HL-60 (cell line): ENCODE measurements around the gene OMA1.

Experiments
- DNase-seq, 2 experiments: peaks; one replicate each; pipeline ENCODE4 v3.0.0-alpha.2; 2010 to 2020; ENCODE audit warnings: low read depth in 1 of 2, low spot score in 1 of 2
- H3K27ac ChIP-seq: fragments of 250-450 bp; sonication (Bioruptor Pico); replicated peaks from 2 replicates; pipeline ENCODE4 v1.5.1; 2020; ENCODE audit warnings: mild to moderate bottlenecking, moderate library complexity
- H3K27me3 ChIP-seq: fragments of 250-450 bp; sonication (Bioruptor Pico); 2 replicates; pipeline ENCODE4 v1.5.1; 2021; ENCODE audit warnings: mild to moderate bottlenecking, moderate library complexity; ENCODE audit not compliant: insufficient read depth, poor library complexity, severe bottlenecking
- H3K4me3 ChIP-seq: replicated peaks from 2 replicates; pipeline ENCODE4 v1.5.1; 2011; ENCODE audit warnings: mild to moderate bottlenecking, control low read depth, low read length; ENCODE audit not compliant: insufficient read depth
- GABPA ChIP-seq: IDR thresholded peaks from 2 replicates; pipeline ENCODE4 v1.6.1; 2012; ENCODE audit warnings: low read depth
- POLR2AphosphoS5 ChIP-seq: IDR thresholded peaks from 2 replicates; pipeline ENCODE4 v1.6.1; 2012; ENCODE audit warnings: low read depth
- SPI1 ChIP-seq: IDR thresholded peaks from 2 replicates; pipeline ENCODE4 v1.6.1; 2012; ENCODE audit warnings: low read depth, mild to moderate bottlenecking, borderline replicate concordance
- TF ChIP-seq, protein P1 (sequence below): IDR thresholded peaks from 2 replicates; pipeline ENCODE4 v1.6.1; 2012; ENCODE audit warnings: low read depth; ENCODE audit not compliant: insufficient replicate concordance
- TF ChIP-seq, protein P2 (sequence below): IDR thresholded peaks from one replicate; pipeline ENCODE4 v1.5.1; 2011; ENCODE audit warnings: low read length, control low read depth, inconsistent platforms; ENCODE audit not compliant: insufficient read depth

Gene OMA1

DNA sequence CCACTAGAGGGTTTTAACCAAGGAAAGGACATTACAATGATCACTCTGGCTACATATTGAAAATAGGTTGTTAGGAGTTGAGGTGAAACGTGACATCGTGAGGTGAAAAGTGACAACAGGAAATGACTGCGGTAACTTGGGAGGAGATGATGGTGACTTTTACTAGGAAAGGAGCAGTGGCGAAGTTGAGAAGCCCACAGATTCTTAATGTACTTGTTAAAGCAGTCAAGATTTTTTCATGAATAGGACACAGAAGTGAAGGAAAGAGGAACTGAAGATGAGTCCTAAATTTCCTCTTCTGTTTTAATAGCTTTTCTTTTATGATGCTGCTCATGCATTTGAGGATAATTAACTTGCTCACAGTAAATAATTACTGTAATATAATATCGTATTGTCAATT is 59.5 kb downstream of the OMA1 start:
- TF ChIP-seq POLR2AphosphoS5: no peak
- TF ChIP-seq SPI1: peak; percentile 66
- DNase-seq: no peak
- no peak overlapping the region for H3K4me3 ChIP-seq
- H3K27me3 ChIP-seq: no peaks in the 10 kb centered on the region
- H3K27ac ChIP-seq: no peak overlapping the region

DNA sequence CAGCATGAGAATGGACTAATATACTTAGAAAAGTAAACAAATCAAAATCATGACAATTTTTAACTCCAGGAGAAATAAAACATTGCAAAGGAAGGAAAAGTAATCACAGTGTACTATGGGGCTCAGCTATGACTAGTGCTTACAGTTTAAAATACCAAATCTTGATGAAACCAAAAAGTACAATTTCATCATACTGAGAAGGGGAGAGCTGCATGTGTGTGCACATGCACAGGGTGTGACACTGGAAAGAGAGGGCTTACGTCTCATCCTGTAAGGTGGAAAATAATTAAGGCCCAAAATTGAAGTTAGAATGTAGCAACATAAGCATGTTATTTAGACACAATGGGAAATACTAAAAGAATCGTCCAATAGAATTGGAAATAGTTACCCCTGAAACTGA is 64.6 kb downstream of the OMA1 start:
- H3K27me3 ChIP-seq: no peaks in the 10 kb centered on the region
- no peak for DNase-seq
- H3K4me3 ChIP-seq: no peak overlapping the region
- TF ChIP-seq, protein P1, sequence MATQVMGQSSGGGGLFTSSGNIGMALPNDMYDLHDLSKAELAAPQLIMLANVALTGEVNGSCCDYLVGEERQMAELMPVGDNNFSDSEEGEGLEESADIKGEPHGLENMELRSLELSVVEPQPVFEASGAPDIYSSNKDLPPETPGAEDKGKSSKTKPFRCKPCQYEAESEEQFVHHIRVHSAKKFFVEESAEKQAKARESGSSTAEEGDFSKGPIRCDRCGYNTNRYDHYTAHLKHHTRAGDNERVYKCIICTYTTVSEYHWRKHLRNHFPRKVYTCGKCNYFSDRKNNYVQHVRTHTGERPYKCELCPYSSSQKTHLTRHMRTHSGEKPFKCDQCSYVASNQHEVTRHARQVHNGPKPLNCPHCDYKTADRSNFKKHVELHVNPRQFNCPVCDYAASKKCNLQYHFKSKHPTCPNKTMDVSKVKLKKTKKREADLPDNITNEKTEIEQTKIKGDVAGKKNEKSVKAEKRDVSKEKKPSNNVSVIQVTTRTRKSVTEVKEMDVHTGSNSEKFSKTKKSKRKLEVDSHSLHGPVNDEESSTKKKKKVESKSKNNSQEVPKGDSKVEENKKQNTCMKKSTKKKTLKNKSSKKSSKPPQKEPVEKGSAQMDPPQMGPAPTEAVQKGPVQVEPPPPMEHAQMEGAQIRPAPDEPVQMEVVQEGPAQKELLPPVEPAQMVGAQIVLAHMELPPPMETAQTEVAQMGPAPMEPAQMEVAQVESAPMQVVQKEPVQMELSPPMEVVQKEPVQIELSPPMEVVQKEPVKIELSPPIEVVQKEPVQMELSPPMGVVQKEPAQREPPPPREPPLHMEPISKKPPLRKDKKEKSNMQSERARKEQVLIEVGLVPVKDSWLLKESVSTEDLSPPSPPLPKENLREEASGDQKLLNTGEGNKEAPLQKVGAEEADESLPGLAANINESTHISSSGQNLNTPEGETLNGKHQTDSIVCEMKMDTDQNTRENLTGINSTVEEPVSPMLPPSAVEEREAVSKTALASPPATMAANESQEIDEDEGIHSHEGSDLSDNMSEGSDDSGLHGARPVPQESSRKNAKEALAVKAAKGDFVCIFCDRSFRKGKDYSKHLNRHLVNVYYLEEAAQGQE: no peak
- TF ChIP-seq SPI1 (no peak), GABPA (no peak), POLR2AphosphoS5 (no peak)
- TF ChIP-seq, protein P2, sequence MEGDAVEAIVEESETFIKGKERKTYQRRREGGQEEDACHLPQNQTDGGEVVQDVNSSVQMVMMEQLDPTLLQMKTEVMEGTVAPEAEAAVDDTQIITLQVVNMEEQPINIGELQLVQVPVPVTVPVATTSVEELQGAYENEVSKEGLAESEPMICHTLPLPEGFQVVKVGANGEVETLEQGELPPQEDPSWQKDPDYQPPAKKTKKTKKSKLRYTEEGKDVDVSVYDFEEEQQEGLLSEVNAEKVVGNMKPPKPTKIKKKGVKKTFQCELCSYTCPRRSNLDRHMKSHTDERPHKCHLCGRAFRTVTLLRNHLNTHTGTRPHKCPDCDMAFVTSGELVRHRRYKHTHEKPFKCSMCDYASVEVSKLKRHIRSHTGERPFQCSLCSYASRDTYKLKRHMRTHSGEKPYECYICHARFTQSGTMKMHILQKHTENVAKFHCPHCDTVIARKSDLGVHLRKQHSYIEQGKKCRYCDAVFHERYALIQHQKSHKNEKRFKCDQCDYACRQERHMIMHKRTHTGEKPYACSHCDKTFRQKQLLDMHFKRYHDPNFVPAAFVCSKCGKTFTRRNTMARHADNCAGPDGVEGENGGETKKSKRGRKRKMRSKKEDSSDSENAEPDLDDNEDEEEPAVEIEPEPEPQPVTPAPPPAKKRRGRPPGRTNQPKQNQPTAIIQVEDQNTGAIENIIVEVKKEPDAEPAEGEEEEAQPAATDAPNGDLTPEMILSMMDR: no peak
- no peak overlapping the region for H3K27ac ChIP-seq

DNA sequence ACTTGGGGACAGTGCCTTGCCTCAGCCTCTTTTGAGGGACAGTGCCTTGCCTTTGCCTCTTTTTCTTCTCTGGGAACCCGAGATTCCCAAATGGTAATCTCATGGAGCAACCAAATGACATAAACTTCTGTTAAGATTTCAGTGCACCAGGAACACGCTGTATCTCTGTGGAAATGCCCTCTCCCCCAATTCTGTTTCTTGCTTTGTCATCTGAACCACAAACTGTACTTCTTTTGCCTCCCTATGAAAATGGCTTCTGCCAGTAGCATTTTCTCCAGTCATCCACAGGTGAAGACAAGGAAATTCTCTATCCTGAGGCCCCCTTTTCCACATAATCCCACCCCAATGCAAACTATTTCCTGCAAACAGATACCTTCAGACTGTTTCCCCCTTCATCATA is 66.3 kb downstream of the OMA1 start:
- Histone ChIP-seq H3K27me3 (no peaks in the 10 kb centered on the region), H3K4me3 (no peak overlapping the region), H3K27ac (peak overlapping the region; percentile 73)
- TF ChIP-seq GABPA (no peak), SPI1 (peak; percentile 53; the same call in 1 of the 2 replicates), POLR2AphosphoS5 (no peak)
- TF ChIP-seq, protein P1: no peak
- TF ChIP-seq, protein P2: no peak
- peak in 1 of 2 experiments; percentile 33 for DNase-seq

DNA sequence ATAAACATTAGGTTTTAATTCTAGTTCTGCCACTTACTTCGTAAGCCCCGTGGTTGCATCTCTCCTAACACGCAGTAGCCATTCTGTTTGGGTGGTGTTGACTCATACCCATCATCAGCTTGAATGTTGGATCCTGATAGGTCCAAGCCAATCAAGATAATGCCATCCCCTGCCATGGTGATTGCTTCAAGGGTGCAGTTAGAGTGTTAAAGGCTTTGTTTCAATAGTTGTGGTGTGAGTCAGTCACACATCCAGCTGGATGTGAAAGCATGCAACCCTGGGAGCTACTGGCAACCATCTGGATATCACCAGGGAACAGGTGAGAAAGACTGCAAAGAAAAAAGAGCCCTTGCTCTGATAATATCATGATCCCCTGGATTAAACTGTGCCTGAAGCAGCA is 69.1 kb downstream of the OMA1 start:
- no peak for DNase-seq
- no peaks in the 10 kb centered on the region for H3K27me3 ChIP-seq
- no peak for TF ChIP-seq SPI1
- TF ChIP-seq GABPA: no peak
- no peak for TF ChIP-seq POLR2AphosphoS5
- TF ChIP-seq, protein P1: no peak
- TF ChIP-seq, protein P2: no peak
- no peak overlapping the region for H3K4me3 ChIP-seq
- H3K27ac ChIP-seq: no peak overlapping the region
